ENCODE data around the gene PCBP4.

The PCBP4 gene

GRCh38 chr3:51961011-51961410, 6.2 kb downstream of the PCBP4 start:
- TF ChIP-seq CTCF (IDR thresholded peaks at IDR 0.05; ENCODE audit: low read depth, low read length, missing control alignments) = no peak
- no peak for DNase-seq (ENCODE audit: low read depth)
- in situ Hi-C loops (cut with HindIII; ENCODE audit: low sequenced_read_pairs) = no loop called here
- H3K4me3 ChIP-seq (ENCODE audit: low read depth, low read length) = no peak overlapping the region

GRCh38 chr3:51960386-51960785, 6.9 kb downstream of the PCBP4 start:
- no peak for TF ChIP-seq CTCF (IDR thresholded peaks at IDR 0.05; ENCODE audit: low read depth, low read length, missing control alignments)
- no peak for DNase-seq (ENCODE audit: low read depth)
- in situ Hi-C loops (cut with HindIII; ENCODE audit: low sequenced_read_pairs) = no loop called here

GRCh38 chr3:51959651-51960050, 7.6 kb downstream of the PCBP4 start:
- TF ChIP-seq CTCF (IDR thresholded peaks at IDR 0.05; ENCODE audit: low read depth, low read length, missing control alignments) = no peak
- H3K4me3 ChIP-seq (ENCODE audit: low read depth, low read length) = no peak overlapping the region
- no peak for DNase-seq (ENCODE audit: low read depth)
- in situ Hi-C loops (cut with HindIII; ENCODE audit: low sequenced_read_pairs) = no loop called here

More at GRCh38 chr3:51960386-51960785, 6.9 kb downstream of the PCBP4 start:
- no peak overlapping the region for H3K4me3 ChIP-seq (ENCODE audit: low read depth, low read length)

GRCh38 chr3:51958603-51959521, 8.4 kb downstream of the PCBP4 start:
- no peak for DNase-seq (ENCODE audit: low read depth)
- no peak overlapping the region for H3K4me3 ChIP-seq (ENCODE audit: low read depth, low read length)
- no peak for TF ChIP-seq CTCF (IDR thresholded peaks at IDR 0.05; ENCODE audit: low read depth, low read length, missing control alignments)
- in situ Hi-C loops (cut with HindIII; ENCODE audit: low sequenced_read_pairs) = no loop called here

- H3K4me3 ChIP-seq (ENCODE audit: low read depth, low read length) = no peak overlapping the region
- in situ Hi-C loops (cut with HindIII; ENCODE audit: low sequenced_read_pairs) = no loop called here
- no peak for DNase-seq (ENCODE audit: low read depth)
- TF ChIP-seq CTCF (IDR thresholded peaks at IDR 0.05; ENCODE audit: low read depth, low read length, missing control alignments) = no peak
Measured at GRCh38 chr3:51957520-51958205, 9.6 kb downstream of the PCBP4 start.

- in situ Hi-C loops (cut with HindIII; ENCODE audit: low sequenced_read_pairs) = no loop called here
- no peak for DNase-seq (ENCODE audit: low read depth)
- peak overlapping the region; percentile 26 for H3K4me3 ChIP-seq (ENCODE audit: low read depth, low read length)
- peak; percentile 57 for TF ChIP-seq CTCF (IDR thresholded peaks at IDR 0.05; ENCODE audit: low read depth, low read length, missing control alignments)
Measured at GRCh38 chr3:51955893-51956770, 11.1 kb downstream of the PCBP4 start.

Data from astrocyte of the cerebellum (primary cell).